Common myeloid progenitor, CD34-positive (primary cell): ENCODE data around the gene CSNK1G1.
"Not testable (repeated sequence)": the region's sequence is repeated elsewhere in the genome, so short reads cannot be mapped to it uniquely, and the experiment has no call there.

ENCODE experiments used
- CTCF ChIA-PET: fragments of 350-600 bp; sonication (Branson Sonifier 250); formaldehyde crosslinking; loops from one replicate; lab custom pipeline; 2021; ENCODE audit warnings: antibody characterized with exemption; lab: Charles Lee
- POLR2A ChIA-PET: fragments of 350-600 bp; sonication (Branson Sonifier 250); formaldehyde crosslinking; loops from one replicate; lab custom pipeline; 2021; ENCODE audit warnings: antibody characterized with exemption; lab: Charles Lee
- DNase-seq, 3 donors: peaks; one replicate each; pipeline versions ENCODE4 v3.0.0 to v3.0.0-alpha.2; 2013
- H3K27ac ChIP-seq, 2 experiments: 1 replicate in 1 of 2; 2 replicates in 1 of 2; pipeline ENCODE4 v1.7.0; 2013; ENCODE audit warnings: inconsistent platforms in 2 of 2, low read length in 2 of 2, mild to moderate bottlenecking in 2 of 2, low read depth in 1 of 2, moderate library complexity in 1 of 2; ENCODE audit not compliant: severe bottlenecking in 2 of 2, insufficient read depth in 1 of 2, poor library complexity in 1 of 2
- H3K27me3 ChIP-seq, 5 experiments: replicated peaks in 2 of 5; 1 replicate in 3 of 5; 2 replicates in 2 of 5; pipeline versions ENCODE4 v1.6.1 to v1.7.0; 2013; ENCODE audit warnings: low read length in 4 of 5, mild to moderate bottlenecking in 2 of 5, moderate library complexity in 2 of 5, inconsistent platforms in 1 of 5; ENCODE audit not compliant: insufficient read depth in 5 of 5, control insufficient read depth in 4 of 5
- H3K36me3 ChIP-seq, 4 experiments: 1 replicate in 2 of 4; 2 replicates in 2 of 4; pipeline versions ENCODE4 v1.6.1 to v1.7.0; 2013; ENCODE audit warnings: low read length in 3 of 4, control low read depth in 1 of 4, mild to moderate bottlenecking in 1 of 4; ENCODE audit not compliant: control insufficient read depth in 4 of 4, insufficient read depth in 4 of 4
- H3K4me1 ChIP-seq, 4 experiments: 1 replicate in 3 of 4; 2 replicates in 1 of 4; pipeline versions ENCODE4 v1.6.1 to v1.7.1; 2013; ENCODE audit warnings: low read length in 3 of 4, mild to moderate bottlenecking in 3 of 4, control low read depth in 1 of 4, inconsistent platforms in 1 of 4, moderate library complexity in 1 of 4; ENCODE audit not compliant: control insufficient read depth in 4 of 4, insufficient read depth in 4 of 4; ENCODE audit errors: control extremely low read depth in 1 of 4
- H3K4me3 ChIP-seq, 7 experiments: 1 replicate in 4 of 7; 2 replicates in 3 of 7; pipeline versions ENCODE4 v1.5.1 to v1.7.0; 2013; ENCODE audit warnings: mild to moderate bottlenecking in 7 of 7, low read length in 6 of 7, moderate library complexity in 6 of 7, inconsistent platforms in 2 of 7, low read depth in 2 of 7, control low read depth in 1 of 7; ENCODE audit not compliant: insufficient read depth in 4 of 7, control insufficient read depth in 1 of 7; ENCODE audit errors: extremely low read depth in 1 of 7
- H3K9me3 ChIP-seq, 5 experiments: 1 replicate in 4 of 5; 2 replicates in 1 of 5; pipeline versions ENCODE4 v1.6.1 to v1.7.1; 2013; ENCODE audit warnings: low read length in 4 of 5, mild to moderate bottlenecking in 2 of 5, inconsistent platforms in 1 of 5, low read depth in 1 of 5, moderate library complexity in 1 of 5; ENCODE audit not compliant: control insufficient read depth in 4 of 5, insufficient read depth in 2 of 5; ENCODE audit errors: control extremely low read depth in 1 of 5
- WGBS: methylation state at CpG from one replicate; pipeline ENCODE4 v1.1.5; 2013; ENCODE audit not compliant: insufficient coverage; 5-methylcytosine and 5-hydroxymethylcytosine counted together

CSNK1G1 gene

DNA sequence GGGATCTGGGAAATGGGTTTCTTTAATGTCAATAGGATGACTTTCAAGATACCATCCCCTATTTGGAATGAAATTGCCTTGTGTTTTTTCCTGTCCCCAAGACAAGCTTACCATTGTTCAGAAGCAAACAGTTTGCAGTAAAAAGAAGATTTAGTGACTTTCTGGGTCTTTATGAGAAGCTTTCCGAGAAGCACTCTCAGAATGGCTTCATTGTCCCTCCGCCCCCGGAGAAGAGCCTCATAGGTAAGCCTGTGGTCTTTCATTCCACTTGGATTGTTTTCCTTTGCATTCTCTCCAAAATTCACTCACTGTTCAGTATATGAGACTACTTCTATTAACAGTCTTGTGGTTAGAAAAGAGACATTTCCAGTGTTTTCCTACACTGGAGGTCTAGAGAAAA is 230.0 kb downstream of the CSNK1G1 start:
- ChIA-PET POLR2A (no interaction called here), CTCF (interaction anchor here (0.8 to 1.5 kb wide), 2 partner anchors 11 to 22 kb away, joined by 3 read pairs; no protein-coding TSS in a partner anchor)

DNA sequence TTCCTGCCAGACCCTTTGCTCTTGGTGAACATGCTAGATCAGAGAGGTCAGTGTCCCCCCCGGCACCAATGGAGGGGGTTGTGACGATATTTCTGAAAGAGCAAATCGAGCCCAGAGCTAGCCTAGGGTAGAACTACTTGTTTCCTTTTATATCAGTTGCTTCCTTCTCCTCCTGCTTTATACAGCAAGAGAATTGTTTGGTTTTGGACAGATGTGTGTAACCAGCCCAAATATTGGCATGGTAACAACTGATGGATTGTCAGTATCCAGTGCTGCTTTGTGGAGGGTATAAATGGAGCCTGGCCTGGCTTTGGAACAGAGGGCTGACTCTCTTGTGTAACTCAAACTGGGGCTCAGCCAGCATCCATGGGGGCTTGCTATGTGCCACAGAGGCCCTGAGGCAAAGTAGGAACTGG is 233.0 kb downstream of the CSNK1G1 start:
- WGBS, result 96% methylated on average over 3 of the region's 3 CpGs
- DNase-seq, result no peak
- no peaks in the 10 kb centered on the region for H3K4me1 ChIP-seq

More for the DNA sequence above, 230.0 kb downstream of the CSNK1G1 start:
- Histone ChIP-seq H3K36me3 (peaks cover 40 to 88% (median 61%) of the 10 kb centered on the region in 4 experiments), H3K4me3 (no peak overlapping the region), H3K27me3 (no peaks in the 10 kb centered on the region), H3K27ac (no peak overlapping the region), H3K9me3 (no peaks in the 10 kb centered on the region), H3K4me1 (no peaks in the 10 kb centered on the region)
- DNase-seq, result no peak
- 100% methylated on average over 1 of the region's 3 CpGs for WGBS

DNA sequence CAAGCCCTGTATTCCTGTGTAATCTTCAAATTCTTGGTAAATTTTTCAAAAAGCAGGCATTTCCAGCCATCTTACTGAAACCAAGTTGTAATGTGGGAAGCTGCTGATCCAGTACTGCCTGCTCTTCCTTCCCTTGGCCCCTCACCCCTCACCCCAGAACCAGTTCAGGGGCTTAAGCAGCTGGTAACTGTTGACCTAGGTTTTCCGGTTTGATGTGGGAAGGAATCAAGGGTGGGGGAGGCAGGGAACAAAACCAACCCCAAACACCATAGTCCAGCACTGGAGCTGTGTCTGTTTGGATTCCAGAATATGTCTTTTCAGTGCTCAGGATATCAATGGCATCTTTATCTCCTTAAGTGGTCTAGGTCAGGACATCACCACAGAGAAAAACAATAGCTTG is 233.5 kb downstream of the CSNK1G1 start:
- Histone ChIP-seq H3K4me3 (no peak overlapping the region), H3K27ac (no peak overlapping the region), H3K36me3 (peaks cover 31 to 88% (median 60%) of the 10 kb centered on the region in 4 experiments), H3K9me3 (no peaks in the 10 kb centered on the region), H3K4me1 (no peaks in the 10 kb centered on the region), H3K27me3 (no peaks in the 10 kb centered on the region)
- DNase-seq, result no peak
- WGBS, result no CpG with 5 or more reads among the region's 1 CpG
- CTCF ChIA-PET, result interaction anchor here (0.9 to 3.3 kb wide), 4 partner anchors 9 to 22 kb away, joined by 3 to 12 read pairs (median 7); no protein-coding TSS in a partner anchor
- POLR2A ChIA-PET, result no interaction called here

More for the DNA sequence above, 233.0 kb downstream of the CSNK1G1 start:
- no peak overlapping the region for H3K4me3 ChIP-seq
- POLR2A ChIA-PET, result no interaction called here
- CTCF ChIA-PET, result interaction anchor here (1.7 to 3.3 kb wide), 3 partner anchors 9 to 23 kb away, joined by 6 to 12 read pairs (median 8); no protein-coding TSS in a partner anchor
- no peak overlapping the region for H3K27ac ChIP-seq
- H3K27me3 ChIP-seq, result no peaks in the 10 kb centered on the region
- no peaks in the 10 kb centered on the region for H3K9me3 ChIP-seq
- H3K36me3 ChIP-seq, result peaks cover 35 to 88% (median 60%) of the 10 kb centered on the region in 4 experiments

DNA sequence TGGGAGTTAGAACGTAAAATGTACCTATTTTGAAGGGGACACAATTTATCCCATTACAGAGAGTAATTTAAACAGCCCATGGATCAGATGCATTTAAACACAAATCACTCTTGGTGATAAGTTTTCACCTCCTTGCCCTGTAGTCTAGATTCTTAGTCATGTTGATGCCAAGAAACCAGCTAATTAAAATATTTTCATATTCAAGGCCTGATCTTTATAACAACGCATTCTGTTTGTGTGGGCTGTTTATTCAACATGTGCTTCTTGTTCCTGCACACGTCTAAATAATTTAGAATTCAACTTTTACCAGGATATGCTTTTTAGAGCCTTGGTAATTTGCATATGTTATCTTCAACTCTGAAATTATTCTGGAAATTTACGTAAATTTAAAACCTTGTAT is 234.4 kb downstream of the CSNK1G1 start:
- ChIA-PET CTCF (interaction anchor here (0.9 to 3.3 kb wide), 4 partner anchors 10 to 21 kb away, joined by 3 to 12 read pairs (median 6); no protein-coding TSS in a partner anchor), POLR2A (interaction anchor here (1.1 kb wide), 1 partner anchor 10 kb away, joined by 4 read pairs; no protein-coding TSS in a partner anchor)
- WGBS, result 100% methylated on average over 1 of the region's 4 CpGs
- no peak for DNase-seq
- H3K4me1 ChIP-seq, result no peaks in the 10 kb centered on the region
- H3K27me3 ChIP-seq, result no peaks in the 10 kb centered on the region
- H3K9me3 ChIP-seq, result no peaks in the 10 kb centered on the region
- H3K36me3 ChIP-seq, result peaks cover 30 to 88% (median 59%) of the 10 kb centered on the region in 4 experiments
- H3K27ac ChIP-seq, result no peak overlapping the region
- no peak overlapping the region for H3K4me3 ChIP-seq

DNA sequence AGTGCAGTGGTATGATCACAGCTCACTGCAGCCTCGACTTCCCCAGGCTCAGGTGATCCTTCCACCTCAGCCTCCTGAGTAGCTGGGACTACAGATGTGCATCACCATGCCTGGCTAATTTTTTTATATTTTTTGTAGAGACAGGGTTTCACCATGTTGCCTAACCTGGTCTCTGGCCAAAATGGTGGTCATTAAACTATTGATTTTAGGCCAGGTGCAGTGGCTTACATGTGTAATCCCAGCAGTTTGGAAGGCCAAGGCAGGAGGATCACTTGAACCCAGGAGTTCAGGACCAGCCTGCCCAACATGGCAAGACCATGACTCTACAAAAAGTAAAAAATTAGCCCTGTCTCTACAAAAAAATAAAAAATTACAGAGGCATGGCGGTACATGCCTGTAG is 235.7 kb downstream of the CSNK1G1 start:
- CTCF ChIA-PET, result interaction anchor here (1.6 to 3.3 kb wide), 3 partner anchors 10 to 20 kb away, joined by 4 to 12 read pairs (median 8); no protein-coding TSS in a partner anchor
- 100% methylated on average over 1 of the region's 2 CpGs for WGBS
- H3K27me3 ChIP-seq, H3K27ac ChIP-seq, DNase-seq, H3K9me3 ChIP-seq, H3K4me3 ChIP-seq, H3K4me1 ChIP-seq, POLR2A ChIA-PET: not testable (repeated sequence)
- peaks cover 29 to 90% (median 62%) of the 10 kb centered on the region in 4 experiments for H3K36me3 ChIP-seq

DNA sequence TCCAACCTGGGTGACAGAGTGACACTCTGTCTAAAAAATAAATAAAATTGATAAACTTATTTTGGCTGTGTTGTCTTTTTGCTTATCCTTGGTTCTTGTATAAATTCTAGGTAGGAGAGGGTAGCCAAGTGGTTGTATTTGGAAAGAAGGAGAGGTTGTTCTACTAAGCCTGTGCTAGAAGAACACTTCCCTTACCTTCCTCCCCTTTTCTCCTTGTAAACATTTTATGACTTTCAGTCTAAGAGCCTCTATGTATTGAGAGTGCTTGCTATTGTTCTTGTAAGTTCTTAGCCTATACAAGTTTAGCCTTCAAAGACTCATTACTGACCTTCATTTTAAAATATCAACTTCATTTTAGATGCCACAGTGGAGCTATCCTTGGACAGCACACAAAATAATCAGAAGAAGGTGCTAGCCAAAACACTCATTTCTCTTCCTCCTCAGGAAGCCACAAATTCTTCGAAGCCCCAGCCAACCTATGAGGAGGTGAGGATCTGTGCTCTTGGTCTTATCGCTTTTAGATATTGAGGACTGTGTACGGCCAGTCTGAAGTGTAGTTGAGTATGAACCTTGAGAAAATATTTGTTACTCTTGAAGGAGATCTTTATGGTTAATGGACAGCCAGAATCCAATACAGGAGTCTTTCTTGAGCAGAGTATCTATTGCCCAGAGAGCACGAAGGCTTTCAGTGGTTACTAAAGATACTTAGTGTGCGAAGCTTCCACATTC is 238.1 kb downstream of the CSNK1G1 start:
- no peak for DNase-seq
- Histone ChIP-seq H3K4me1 (no peaks in the 10 kb centered on the region), H3K9me3 (no peaks in the 10 kb centered on the region), H3K27me3 (no peaks in the 10 kb centered on the region), H3K4me3 (no peak overlapping the region), H3K36me3 (peaks cover 28 to 97% (median 60%) of the 10 kb centered on the region in 4 experiments), H3K27ac (no peak overlapping the region)
- POLR2A ChIA-PET, result interaction anchor here (0.6 kb wide), 1 partner anchor 9 kb away, joined by 6 read pairs; no protein-coding TSS in a partner anchor
- 98% methylated on average over 4 of the region's 5 CpGs for WGBS
- CTCF ChIA-PET, result interaction anchor here (1.9 kb wide), 1 partner anchor 19 kb away, joined by 7 read pairs; no protein-coding TSS in a partner anchor
